ENCODE measurements around the gene SLC22A31.
"Not testable (repeated sequence)": the region's sequence is repeated elsewhere in the genome, so short reads cannot be mapped to it uniquely, and the experiment has no call there.

SLC22A31 gene

DNA sequence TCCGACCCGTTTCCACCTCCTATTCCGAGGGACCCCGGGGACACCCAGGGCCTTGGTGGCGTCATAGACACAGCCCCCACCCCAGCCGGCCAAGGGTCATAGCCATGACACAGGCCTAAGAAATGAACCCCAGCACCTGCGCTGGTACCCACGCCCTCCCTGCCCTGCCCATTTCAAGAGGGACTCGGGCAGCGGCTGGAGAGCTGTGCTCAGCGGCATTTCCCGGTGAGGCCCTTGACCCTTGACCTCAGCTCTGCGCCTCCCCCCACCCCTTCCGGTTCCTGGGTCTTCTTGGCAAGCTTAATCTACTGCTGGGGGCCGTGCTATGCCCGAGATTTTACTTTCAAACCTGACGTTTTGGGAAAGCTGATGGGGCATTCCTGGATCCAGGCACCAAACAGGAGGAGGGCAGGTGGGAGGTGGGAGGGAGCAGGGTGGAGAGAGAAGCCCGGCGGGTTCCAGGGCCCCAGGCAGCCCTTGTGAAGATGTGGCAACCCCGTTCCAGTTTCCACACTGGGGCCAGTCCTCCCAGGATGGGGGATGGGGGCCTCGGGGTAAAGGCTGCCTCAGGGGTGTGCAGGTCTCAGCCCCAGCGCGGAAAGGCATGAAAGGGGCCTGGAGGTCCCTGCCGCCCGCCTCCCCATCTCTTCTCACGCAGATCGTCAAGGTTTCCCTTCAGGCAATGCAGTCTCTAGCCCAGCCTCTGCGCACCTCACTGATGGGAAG lies at the start of gene SLC22A31:
Gene SLC22A31, minus strand, starts transcription at position 414 of the 726 bp plus-strand sequence. Its CDS starts 36 bp downstream, at position 378.
- DNase-seq (ENCODE audit: low read depth in 2 of 2) = no peak

DNA sequence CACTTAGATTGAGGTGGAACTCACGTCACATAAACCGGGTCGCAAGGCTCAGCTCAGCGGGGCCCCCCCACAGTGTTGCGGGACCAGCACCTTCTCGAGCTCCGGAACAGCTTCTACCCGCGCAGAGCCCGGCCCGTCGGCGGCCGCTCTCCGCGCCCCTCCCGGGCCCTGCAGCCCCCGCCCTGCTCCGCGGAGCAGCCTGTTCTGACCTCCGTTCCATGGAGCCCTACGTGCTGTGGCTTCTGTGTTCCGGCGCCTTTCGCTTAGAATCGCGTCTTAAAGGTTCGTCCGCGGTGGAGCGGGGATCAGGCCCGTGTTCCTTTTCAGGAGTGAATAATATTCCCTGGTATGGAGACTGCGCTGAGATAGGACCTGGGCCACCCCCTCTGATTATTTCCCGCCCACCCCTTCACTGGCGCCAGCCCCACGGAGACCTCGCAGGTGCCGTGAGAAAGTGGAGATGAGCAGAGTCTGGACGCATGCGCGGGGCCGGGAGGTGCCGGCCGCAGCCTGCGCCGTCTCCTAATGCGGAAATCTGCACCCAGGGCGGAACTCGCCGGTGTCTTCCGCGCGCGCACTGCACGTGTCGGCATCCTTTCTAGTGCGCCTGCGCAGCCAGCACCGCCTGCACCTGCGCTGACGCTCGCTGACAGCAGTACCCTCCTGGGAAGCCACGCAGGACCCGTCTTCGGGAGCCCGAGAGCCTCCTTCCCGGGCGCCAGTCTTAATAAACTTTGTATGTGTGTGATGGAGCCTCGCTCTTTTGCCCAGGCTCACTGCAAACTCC lies 48.1 kb upstream of the SLC22A31 start:
- no peak for DNase-seq (ENCODE audit: low read depth in 2 of 2)

DNA sequence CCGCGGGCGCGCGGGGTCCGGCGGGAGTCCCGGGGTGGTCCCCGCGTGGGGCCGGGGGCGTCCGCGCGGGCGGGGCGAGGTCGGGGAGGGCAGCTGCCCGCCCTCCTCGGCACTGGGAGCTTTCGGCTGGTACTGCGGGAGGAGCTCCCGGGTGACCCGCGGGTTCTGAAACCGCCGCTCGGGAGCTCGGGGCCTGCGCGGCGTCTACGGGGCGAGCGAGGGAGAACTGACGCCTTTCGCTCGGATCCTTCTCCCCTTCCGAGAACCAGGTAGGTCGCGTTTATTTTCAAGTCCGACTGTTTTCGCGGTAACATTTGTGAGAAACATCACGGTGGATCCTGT lies 47.4 kb upstream of the SLC22A31 start:
- not testable (repeated sequence) for DNase-seq (ENCODE audit: low read depth in 2 of 2)

DNA sequence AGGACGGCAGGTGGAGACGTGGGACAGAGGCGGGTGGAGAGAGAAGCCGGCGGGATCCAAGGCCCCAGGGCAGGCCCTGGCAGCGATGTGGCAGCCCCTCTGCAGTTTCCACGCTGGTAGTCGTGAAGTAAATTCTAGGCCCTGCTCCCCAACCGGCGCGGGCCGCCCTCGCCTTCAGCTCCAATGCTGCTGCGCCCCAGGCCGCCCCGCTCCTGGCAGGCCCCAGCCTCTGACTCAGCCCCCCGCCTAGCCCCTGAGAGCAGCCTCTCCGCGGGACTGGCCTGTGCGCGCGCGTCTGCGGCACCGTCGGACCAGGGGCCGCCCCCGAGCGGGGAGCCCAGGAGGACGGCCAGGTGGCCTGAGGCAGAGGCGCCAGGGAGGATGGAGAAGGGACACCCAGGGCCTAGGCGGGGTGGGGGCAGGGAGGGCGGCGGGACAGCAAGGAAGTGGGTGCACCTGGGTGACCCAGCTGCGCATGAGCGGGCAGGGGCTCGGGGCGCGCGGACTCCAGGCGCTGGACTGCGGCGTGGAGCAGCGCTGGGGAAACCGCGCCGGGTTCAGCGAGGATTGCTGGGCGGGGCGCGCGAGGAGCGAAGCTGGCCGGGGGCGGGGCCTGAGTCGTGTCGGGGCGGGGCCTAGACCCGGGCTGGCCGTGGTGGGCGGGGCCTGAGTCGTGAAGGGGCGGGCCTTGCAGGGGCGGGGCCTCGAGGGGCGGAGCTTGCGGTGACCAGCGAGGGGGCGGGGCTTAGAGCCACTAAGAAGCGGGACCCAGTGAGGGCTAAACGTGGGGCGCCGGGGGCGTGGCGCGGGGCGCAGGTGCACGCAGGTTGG lies 46.8 kb upstream of the SLC22A31 start:
- DNase-seq (ENCODE audit: low read depth in 2 of 2) = peak; percentile 92 to 100

DNA sequence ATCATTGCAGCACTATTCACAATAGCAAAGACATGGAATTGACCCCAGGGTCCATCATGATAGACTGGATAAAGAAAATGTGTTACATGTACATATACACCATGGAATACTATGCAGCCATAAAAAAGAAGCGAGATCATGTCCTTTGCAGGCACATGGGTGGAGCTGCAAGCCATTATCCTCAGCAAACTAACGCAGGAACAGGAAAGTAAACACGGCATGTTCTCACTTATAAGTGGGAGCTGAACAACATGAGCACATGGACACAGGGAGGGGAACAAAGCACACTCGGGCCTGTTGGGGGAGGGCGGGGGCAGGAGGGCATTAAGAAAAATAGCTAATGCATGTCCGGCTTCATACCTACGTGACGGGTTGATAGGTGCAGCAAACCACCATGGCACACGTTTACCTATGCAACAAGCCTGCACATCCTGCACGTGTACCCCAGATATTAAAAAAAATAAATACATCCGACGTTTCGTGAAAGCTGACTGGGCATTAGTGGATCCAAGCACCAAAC lies 46.1 kb upstream of the SLC22A31 start:
- DNase-seq (ENCODE audit: low read depth in 2 of 2) = no peak

DNA sequence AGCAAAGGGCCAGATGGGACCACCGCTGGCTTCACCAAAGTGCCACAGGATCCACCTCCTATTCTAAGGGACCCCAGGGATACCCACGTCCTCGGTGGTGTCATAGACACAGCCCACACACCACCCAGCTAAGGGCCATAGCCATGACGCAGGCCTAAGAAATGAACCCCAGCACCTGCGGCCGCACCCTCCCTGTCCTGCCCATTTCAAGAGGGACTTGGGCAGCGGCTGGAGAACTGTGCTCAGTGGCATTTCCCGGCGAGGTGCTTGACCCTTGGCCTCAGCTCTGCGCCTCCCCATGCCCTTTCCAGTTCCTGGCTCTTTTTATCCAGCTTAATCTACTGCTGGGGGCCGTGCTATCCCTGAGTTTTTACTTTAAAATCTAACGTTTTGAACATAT lies 44.4 kb upstream of the SLC22A31 start:
- DNase-seq (ENCODE audit: low read depth in 2 of 2) = no peak

DNA sequence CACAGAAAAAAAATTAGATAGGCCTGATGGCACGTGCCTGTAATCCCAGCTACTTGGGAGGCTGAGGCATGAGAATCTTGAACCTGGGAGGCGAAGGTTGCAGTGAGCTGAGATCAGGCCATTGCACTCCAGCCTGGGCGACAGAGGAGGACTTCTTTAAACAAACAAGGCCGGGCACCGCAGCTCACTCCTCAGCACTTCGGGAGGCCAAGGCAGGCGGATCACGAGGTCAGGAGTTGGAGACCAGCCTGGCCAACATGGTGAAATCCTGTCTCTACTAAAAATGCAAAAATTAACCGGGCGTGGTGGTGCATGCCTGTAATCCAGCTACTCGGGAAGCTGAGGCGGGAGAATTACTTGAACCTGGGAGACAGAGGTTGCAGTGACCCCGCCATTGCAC lies 43.9 kb upstream of the SLC22A31 start:
- not testable (repeated sequence) for DNase-seq (ENCODE audit: low read depth in 2 of 2)

DNA sequence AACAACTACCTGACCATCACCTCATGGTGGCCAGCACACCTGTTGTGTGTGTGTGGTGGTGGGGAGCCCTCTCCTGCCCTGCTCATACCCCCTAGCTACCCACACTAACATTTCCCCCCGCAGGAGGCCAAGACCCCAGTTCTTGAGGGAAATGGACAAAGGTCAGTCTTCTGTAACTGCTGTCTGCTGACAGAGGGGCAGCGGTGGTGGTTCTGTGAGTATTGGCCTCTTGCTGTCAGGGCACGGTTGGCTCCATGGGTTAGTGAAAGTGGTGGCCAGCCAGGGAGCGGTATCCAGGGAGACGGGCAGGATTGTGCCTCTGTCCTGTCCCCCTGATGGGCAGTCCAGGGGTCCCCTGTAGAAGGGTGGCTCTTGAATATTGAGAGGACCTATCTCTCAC lies 43.3 kb upstream of the SLC22A31 start:
- DNase-seq (ENCODE audit: low read depth in 2 of 2) = no peak

DNA sequence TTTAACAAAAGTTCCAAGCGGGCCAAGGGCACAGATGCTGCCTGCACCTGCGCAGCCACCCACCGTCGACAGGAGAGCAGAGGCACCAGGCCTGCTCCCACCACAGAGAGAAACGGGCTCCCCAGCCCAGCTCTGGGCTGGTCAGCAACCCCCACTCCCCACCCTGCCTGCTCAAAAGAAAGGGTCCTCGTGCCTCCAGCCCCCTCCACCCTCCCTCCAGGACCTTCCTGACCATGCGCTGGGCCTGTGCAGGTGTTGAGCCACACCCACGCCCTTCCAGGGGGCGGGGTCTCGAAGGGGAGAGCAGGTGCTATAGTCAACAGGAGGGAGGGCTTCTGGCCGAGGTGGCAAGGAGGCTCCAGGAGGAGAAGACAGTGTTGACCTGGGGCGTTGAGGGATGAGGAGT lies 42.5 kb upstream of the SLC22A31 start:
- no peak for DNase-seq (ENCODE audit: low read depth in 2 of 2)

DNA sequence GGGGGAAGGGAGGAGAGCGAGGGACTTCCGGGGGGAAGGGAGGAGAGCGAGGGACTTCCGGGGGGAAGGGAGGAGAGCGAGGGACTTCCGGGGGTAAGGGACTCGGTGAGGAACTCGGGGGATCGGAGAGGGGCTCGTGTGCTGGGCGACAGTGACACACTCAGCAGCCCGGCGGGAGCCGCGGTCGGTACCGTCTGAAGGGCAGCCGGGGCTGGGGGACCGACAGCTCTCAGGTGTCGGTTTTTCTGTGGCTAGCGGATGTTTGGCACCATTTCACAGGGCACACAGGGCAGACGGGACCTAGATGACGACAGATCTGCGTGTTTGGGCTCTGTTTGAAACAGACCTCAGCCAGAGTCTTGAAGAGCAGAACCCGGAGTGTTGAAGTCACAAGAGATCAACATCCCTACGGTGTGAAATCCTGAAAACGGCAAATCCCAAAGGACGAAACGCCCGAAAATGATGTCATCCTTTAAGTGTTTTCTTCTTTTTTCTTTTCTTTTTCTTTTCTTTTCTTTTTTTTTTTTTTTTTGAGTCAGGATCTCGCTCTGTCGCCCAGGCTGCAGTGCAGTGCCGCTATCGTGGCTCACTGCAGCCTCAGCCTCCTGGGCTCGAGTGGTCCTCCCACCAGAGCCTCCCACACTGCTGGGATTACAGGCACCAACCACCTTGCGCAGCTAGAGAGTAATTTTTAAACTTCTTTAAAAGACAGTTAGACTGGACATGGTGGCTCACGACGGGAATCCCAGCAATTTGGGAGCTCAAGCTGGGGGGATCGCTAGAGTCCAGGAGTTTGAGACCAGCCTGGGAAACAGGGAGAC lies 41.1 kb upstream of the SLC22A31 start:
- DNase-seq (ENCODE audit: low read depth in 2 of 2) = peak; percentile 55 to 62

DNA sequence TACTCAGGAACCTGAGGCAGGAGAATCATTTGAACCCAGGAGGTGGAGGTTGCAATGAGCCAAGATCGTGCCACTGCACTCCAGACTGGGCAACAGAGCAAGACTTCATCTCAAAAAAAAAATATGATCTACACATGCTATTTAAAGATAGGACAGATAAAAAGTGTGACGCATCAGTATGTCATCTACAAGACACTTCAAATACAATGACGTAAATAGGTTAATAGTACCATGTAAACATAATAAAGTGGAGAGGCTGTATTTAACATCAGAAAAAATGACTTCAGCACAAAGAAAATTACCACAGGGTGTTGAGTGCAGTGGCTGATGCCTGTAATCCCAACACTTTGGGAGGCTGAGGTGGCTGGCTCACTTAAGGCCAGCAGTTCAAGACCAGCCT lies 37.4 kb upstream of the SLC22A31 start:
- DNase-seq (ENCODE audit: low read depth in 2 of 2) = no peak

DNA sequence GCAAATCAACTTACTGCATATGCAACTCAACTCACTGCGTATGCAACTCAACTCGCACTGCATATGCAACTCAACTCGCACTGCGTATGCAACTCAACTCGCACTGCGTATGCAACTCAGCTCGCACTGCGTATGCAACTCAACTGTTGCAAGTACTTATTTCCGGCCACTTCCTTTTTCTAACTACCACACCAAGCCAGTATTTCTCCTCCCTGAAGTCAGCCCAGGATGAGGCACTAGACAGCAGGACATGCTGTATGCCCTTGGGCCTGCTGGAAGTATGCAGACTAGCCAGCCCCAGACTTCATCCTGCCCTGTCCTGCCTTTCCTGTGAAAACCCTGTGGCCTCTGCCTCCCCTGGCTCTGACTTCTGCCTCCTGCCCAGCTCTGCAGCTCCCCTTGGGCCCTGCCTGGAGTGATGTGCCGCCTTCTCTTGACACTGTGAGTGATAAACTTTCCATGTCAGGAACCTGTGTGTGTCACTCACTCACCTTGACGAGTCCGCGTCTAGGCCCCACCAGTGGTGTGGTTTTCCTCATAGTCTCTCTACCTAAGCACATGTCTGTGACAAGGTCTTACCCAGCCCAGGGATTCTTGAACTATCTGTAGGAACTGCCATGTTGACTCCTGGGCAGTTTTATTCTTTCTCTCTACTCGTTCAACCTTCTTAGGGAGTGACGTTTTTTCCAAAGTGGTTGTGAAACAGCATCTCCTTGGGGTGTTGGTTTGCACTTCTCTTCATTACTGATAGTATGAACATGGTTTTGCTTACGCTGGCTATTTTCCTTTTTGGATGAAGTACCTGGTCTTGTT lies 33.5 kb upstream of the SLC22A31 start:
- no peak for DNase-seq (ENCODE audit: low read depth in 2 of 2)

DNA sequence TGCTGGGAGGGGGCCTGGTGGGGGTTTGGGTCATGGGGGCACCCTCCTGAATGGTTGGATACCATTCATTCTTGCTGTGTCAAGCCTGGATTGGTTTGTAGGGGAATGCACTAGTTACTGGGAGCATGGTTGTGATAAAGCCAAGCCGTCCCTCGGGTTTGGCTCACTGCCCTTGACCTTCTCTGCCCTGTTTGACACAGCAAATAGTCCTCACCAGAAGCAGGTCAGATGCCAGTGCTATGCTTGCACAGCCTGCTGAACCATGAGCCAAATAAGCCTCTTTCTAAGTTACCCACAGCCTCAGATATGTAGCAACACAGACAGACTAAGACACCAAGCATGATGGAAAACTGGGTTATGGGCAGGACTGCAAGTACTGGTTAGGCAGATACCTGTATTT lies 31.8 kb upstream of the SLC22A31 start:
- no peak for DNase-seq (ENCODE audit: low read depth in 2 of 2)

DNA sequence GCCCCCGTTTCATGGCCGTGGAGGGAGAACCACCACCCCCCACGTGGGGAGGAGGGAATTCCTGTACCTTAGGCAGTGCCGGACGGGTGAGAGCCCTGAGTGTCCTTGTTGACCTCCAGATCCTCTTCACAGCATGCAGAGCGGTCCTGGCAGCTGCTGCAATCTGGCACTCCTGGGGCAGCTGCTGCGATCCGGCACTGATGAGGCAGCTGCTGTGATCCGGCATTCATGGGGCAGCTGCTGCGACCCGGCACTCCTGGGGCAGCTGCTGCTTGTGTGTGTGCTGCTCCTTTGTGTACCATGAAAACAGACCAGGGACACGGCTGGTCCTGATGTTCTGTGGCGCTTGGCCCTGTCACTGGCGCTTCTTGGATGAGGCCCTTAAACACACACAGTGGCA lies 29.9 kb upstream of the SLC22A31 start:
- no peak for DNase-seq (ENCODE audit: low read depth in 2 of 2)

DNA sequence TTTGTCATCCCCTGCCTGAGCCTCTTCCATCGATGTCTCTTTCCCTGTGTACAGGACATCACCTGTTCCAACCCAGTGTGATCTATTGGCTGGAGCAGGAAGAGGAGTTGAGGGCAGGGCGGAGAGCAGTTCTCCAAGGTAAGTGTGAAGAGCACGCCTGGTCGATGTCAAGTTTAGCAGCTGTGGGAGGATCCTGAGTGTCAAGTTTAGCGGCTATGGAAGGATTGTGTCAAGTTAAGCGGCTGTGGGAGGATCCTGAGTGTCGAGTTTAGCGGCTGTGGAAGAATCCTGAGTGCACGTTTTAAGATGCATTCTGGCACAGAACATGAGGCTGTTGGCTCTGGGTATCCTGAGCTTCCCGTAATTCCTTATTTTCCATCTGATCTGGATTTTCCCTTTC lies 24.3 kb upstream of the SLC22A31 start:
- DNase-seq (ENCODE audit: low read depth in 2 of 2) = no peak

DNA sequence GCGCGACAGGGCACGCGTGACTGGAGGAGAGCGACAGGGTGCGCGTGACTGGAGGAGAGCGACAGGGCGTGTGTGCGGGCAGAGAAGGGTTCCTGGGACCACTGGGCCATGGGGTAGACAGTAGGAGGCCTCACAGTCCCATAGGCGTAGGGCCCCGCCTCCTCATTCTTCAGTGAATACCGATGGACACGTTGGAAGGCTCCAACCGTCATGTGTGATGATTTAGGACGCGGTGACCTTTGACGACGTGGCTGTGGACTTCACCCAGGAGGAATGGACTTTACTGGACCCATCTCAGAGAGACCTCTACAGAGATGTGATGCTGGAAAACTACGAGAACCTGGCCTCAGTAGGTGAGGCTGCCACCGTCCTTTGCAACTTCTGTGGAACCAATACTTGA lies 22.6 kb upstream of the SLC22A31 start:
- no peak for DNase-seq (ENCODE audit: low read depth in 2 of 2)

DNA sequence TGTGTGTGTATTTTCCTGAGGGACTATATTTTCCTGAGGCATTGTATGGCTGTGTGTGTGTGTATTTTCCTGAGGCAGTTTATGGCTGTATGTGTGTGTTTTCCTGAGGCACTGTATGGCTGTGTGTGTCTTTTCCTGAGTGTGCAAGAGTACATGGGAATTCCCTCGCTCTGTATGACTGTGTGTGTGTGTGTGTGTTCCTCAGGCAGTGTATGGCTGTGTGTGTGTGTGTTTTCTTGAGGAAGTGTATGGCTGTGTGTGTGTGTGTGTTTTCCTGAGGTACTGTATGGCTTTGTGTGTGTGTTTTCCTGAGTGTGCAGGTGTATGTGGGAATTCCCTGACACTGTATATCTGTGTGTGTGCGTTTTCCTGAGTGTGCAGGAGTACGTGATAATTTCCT lies 21.3 kb upstream of the SLC22A31 start:
- no peak for DNase-seq (ENCODE audit: low read depth in 2 of 2)

DNA sequence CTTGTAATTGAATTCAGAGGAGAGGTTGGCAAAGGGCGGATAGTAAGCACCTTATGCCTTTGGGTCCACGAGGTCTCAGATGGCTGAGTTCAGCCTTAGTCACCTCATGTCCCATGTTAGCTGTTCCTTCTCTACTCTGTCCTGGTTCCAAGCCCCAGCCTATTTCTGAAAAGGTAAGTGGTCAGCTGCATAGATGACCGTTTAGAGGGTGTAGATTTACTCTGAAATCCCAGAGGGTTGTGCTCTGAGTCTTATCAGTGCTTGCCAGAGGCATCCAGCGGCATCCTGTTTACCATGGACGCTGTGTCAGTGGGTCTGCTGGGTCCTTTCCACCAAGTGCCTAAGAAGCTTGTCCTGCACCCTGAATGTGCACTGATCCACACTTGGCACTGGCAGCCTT lies 19.0 kb upstream of the SLC22A31 start:
- no peak for DNase-seq (ENCODE audit: low read depth in 2 of 2)

DNA sequence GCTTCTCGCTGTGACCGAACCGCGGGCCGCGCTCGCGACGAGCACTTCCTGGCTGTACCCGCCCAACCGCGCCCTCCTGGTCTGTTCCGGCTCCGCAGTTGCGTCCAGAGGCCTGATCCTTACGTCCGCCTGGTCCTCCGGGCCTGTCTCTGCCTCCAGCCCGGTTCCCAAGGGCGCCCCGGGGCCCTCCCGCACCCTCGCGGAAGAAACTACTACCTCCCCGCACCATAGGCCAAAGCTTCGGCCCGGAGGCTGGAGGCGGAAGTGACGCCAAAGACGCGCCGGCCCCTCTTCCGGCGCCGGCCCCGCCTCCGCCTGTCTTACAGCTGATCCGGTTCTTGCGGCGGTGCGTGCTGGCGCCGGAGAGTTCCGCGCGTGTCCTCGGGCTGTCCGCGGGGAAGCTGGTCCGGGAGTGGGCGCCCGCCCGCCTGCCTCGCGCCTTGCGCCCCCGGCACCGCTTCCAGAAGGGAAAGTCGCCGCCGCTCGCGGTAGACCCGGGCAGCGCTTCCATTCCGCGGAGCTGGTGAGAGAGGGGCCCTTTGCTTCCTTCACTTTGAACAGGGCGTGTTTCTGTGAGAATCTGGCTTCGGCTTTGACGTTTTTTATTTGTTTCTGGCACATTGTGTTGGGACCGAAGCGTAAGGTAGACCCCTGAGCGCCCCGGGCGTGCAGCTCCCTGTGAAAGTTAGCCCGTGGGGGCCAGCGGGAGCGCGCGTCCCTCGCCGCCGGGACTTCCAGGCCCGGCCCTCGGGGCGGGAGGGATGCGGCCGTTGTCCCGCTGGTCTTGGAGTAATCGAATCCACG lies 17.3 kb upstream of the SLC22A31 start, which contains the start of gene ZNF778:
Gene ZNF778, plus strand, starts transcription at position 316 of the 804 bp plus-strand sequence. CDS start 3,425 bp downstream, outside the sequence.
- peak; percentile 60 to 78 for DNase-seq (ENCODE audit: low read depth in 2 of 2)

DNA sequence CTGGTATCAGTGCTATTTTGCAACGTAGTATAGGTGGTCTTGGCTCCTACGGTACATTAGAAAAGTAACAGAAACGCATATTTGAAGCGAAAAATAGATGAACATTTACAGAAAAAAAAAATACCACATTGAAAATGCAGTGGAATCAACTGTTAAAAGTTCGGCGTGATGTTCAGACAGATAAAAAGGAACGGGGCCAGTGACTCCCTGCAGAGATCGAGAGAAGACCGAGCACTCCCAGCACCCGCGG lies 16.7 kb upstream of the SLC22A31 start:
- DNase-seq (ENCODE audit: low read depth in 2 of 2) = no peak

Measured in stimulated activated CD4-positive, alpha-beta T cell treated with anti-CD3 and anti-CD28 coated beads, Interleukin-4, amount 100 ng/mL, for 48 hours (primary cell).